ENCODE data around the gene ADCY4. TPM values are rescaled to one million over a fixed set of nuclear protein-coding genes. Genes with fewer than 3 reads are reported as not detected.

The ADCY4 gene
- total RNA-seq (10 to 100 TPM; 13.9 to 23.1 TPM), polyA plus RNA-seq (ENCODE audit: insufficient read depth, low read depth, low replicate concordance) (10.0 TPM)
- long read RNA-seq, donor 1, partial matches to known transcripts = 0 of 1 reads
- long read RNA-seq, donor 1, other reads (novel, unspliced or antisense) = 0 of 1 reads
- long read RNA-seq, donor 2, partial matches to known transcripts = 0 of 1 reads
- long read RNA-seq, donor 2, other reads (novel, unspliced or antisense) = 0 of 1 reads

DNA sequence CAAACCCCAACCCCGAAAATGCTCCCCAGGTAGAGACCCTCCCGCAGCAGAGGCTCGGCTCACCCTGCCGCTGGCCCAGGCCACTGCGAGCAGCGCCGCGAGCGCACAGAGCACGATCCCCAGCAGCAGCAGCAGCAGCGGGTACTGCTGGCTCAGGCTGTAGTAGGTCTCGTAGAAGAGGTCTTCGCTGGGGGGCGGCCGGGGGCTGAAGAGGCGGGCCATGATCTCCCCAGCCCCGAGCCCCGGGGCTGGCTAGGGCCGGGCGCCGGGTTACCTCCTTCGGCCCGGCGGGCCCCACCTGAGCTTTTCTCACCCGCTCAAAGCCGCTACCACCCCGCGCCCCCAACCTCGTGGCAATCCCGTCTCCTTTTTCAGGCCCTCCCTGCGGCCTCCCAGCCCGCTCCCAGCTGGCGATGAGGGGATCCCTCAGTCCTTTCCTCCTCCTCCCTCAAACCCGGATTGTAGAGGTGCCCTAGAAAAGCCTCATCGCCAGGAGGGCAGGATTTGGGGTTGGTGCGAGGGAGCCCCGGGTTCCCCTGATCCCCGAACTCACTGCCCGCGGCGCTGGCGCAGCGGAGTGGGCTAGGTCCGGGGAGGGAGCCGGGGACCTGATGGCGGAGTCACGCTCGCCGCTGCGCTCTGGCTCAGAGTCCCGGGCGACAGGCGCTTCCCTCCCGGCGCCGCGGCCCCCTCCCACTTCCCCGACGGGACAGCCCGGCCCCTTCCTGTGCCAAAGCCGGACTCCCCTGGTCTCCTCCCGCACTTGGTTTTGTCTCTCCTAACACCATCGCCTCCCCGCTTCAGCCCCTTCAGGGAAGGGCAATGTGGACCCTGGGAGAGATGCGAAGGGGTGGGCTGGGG lies at the start of gene ADCY4:
Gene ADCY4 (minus strand): TSS at position 641 of the 861 bp plus-strand sequence. CDS start 419 bp downstream, at position 222.
- intact Hi-C loops (cut with DNase I; ENCODE audit: low total_unique reads) = loop anchor here (5.0 kb wide), 1 partner anchor 98 kb away; no protein-coding TSS in a partner anchor
- Histone ChIP-seq H3K4me1 (peaks cover 21% of the 10 kb centered on the region), H3K27ac (peak within 1 kb of the TSS in 1 of 2 donors; percentile 11), H3K36me3 (ENCODE audit: low read depth, missing control alignments) (no peaks in the 10 kb centered on the region), H3K9me3 (no peaks in the 10 kb centered on the region), H3K27me3 (no peaks in the 10 kb centered on the region), H3K4me3 (peak within 1 kb of the TSS; percentile 32 to 34)
- TF ChIP-seq, protein P1, sequence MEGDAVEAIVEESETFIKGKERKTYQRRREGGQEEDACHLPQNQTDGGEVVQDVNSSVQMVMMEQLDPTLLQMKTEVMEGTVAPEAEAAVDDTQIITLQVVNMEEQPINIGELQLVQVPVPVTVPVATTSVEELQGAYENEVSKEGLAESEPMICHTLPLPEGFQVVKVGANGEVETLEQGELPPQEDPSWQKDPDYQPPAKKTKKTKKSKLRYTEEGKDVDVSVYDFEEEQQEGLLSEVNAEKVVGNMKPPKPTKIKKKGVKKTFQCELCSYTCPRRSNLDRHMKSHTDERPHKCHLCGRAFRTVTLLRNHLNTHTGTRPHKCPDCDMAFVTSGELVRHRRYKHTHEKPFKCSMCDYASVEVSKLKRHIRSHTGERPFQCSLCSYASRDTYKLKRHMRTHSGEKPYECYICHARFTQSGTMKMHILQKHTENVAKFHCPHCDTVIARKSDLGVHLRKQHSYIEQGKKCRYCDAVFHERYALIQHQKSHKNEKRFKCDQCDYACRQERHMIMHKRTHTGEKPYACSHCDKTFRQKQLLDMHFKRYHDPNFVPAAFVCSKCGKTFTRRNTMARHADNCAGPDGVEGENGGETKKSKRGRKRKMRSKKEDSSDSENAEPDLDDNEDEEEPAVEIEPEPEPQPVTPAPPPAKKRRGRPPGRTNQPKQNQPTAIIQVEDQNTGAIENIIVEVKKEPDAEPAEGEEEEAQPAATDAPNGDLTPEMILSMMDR (IDR thresholded peaks at IDR 0.05) = no peak
- no peak for TF ChIP-seq POLR2A (IDR thresholded peaks at IDR 0.05)
- 6 to 19% methylated on average over 9 to 56 of the region's 65 CpGs for WGBS, 2 donors
- no peak for DNase-seq

DNA sequence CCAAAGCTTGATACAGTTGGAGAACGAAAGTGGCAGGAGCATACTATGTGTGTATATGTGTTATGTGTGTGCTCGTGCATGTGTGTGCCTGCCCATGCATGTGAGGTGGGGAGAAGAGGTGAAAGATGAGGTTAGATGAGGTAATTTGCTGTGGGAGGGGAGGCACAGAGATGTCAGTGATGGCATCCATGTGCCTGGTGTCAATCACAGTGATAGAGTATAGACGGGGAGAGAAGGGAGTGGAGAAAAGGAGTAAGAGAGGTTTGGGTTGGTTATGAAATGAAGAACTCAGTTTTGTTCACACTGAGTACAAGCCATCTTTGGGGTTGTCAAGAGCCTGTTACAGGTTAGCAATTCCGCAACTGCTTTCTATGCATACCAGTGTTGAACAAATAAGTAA lies 49.3 kb upstream of the ADCY4 start:
- 86 to 93% methylated on average over 4 of the region's 4 CpGs for WGBS, 2 donors
- TF ChIP-seq, protein P1 (IDR thresholded peaks at IDR 0.05) = no peak
- no peak for TF ChIP-seq POLR2A (IDR thresholded peaks at IDR 0.05)
- no peak for DNase-seq
- no peaks in the 10 kb centered on the region for H3K36me3 ChIP-seq (ENCODE audit: low read depth, missing control alignments)
- peaks cover 25% of the 10 kb centered on the region for H3K4me1 ChIP-seq
- H3K4me3 ChIP-seq = no peak overlapping the region
- H3K27ac ChIP-seq = no peak overlapping the region
- H3K9me3 ChIP-seq = no peaks in the 10 kb centered on the region
- no peaks in the 10 kb centered on the region for H3K27me3 ChIP-seq
- intact Hi-C loops (cut with DNase I; ENCODE audit: low total_unique reads) = no loop called here

- Histone ChIP-seq H3K4me1 (peaks cover 13% of the 10 kb centered on the region), H3K27me3 (no peaks in the 10 kb centered on the region), H3K27ac (no peak overlapping the region), H3K4me3 (no peak overlapping the region), H3K36me3 (ENCODE audit: low read depth, missing control alignments) (no peaks in the 10 kb centered on the region), H3K9me3 (no peaks in the 10 kb centered on the region)
- WGBS, 2 donors = 31 to 52% methylated on average over 4 of the region's 4 CpGs
- TF ChIP-seq, protein P1 (IDR thresholded peaks at IDR 0.05) = no peak
- no peak for DNase-seq
- intact Hi-C loops (cut with DNase I; ENCODE audit: low total_unique reads) = no loop called here
Observed at GRCh38 chr14:24382064-24382371, 47.1 kb upstream of the ADCY4 start.

- H3K27ac ChIP-seq = no peak overlapping the region
- WGBS, 2 donors = 42 to 50% methylated on average over 8 of the region's 8 CpGs
Observed at GRCh38 chr14:24381363-24382063, 46.6 kb upstream of the ADCY4 start.

More at GRCh38 chr14:24381363-24382063, 46.6 kb upstream of the ADCY4 start:
- no peaks in the 10 kb centered on the region for H3K9me3 ChIP-seq
- intact Hi-C loops (cut with DNase I; ENCODE audit: low total_unique reads) = no loop called here
- H3K4me3 ChIP-seq = no peak overlapping the region
- H3K4me1 ChIP-seq = peaks cover 13% of the 10 kb centered on the region
- no peaks in the 10 kb centered on the region for H3K27me3 ChIP-seq
- no peak for DNase-seq
- TF ChIP-seq, protein P1 (IDR thresholded peaks at IDR 0.05) = no peak
- TF ChIP-seq POLR2A (IDR thresholded peaks at IDR 0.05) = no peak
- no peaks in the 10 kb centered on the region for H3K36me3 ChIP-seq (ENCODE audit: low read depth, missing control alignments)

Measured in testis (tissue), 5 donors.